Smooth muscle cell (in vitro differentiated cells): ENCODE results near the gene ADH5. TPM values are rescaled to one million over a fixed set of nuclear protein-coding genes. Genes with fewer than 3 reads are reported as not detected.
"Not testable (repeated sequence)": the region's sequence is repeated elsewhere in the genome, so short reads cannot be mapped to it uniquely, and the experiment has no call there.

Experiments
- DNase-seq: peaks from one replicate; lab custom pipeline; 2025; ENCODE audit not compliant: unreplicated experiment; lab: John Stamatoyannopoulos, UW
- H2AFZ ChIP-seq: fragments of 200-600 bp; sonication (generic); 2 replicates; pipeline ENCODE4 v1.6.0; 2016; ENCODE audit warnings: antibody characterized with exemption, low read depth, mild to moderate bottlenecking
- H3F3A ChIP-seq: fragments of 200-600 bp; sonication (generic); 2 replicates; pipeline ENCODE4 v1.6.0; 2017; ENCODE audit warnings: antibody characterized with exemption, low read depth
- H3K27ac ChIP-seq: fragments of 200-600 bp; sonication (generic); 2 replicates; pipeline ENCODE4 v1.5.1; 2016; ENCODE audit warnings: low read depth, mild to moderate bottlenecking
- H3K27me3 ChIP-seq: fragments of 200-600 bp; sonication (generic); 2 replicates; pipeline ENCODE4 v1.6.1; 2016; ENCODE audit warnings: low read depth, mild to moderate bottlenecking
- H3K36me3 ChIP-seq: fragments of 200-600 bp; sonication (generic); 2 replicates; pipeline ENCODE4 v1.5.1; 2016; ENCODE audit warnings: low read depth
- H3K4me1 ChIP-seq: fragments of 200-600 bp; sonication (generic); 2 replicates; pipeline ENCODE4 v1.5.1; 2016; ENCODE audit warnings: low read depth
- H3K4me2 ChIP-seq: fragments of 200-600 bp; sonication (generic); 2 replicates; pipeline ENCODE4 v1.6.0; 2016; ENCODE audit warnings: mild to moderate bottlenecking
- H3K4me3 ChIP-seq: fragments of 200-600 bp; sonication (generic); 2 replicates; pipeline ENCODE4 v1.5.1; 2016; ENCODE audit warnings: mild to moderate bottlenecking
- H3K79me2 ChIP-seq: fragments of 200-600 bp; sonication (generic); 2 replicates; pipeline ENCODE4 v1.6.0; 2016; ENCODE audit warnings: low read depth, mild to moderate bottlenecking
- H3K9ac ChIP-seq: fragments of 200-600 bp; sonication (generic); 2 replicates; pipeline ENCODE4 v1.6.0; 2016; ENCODE audit warnings: low read depth
- H3K9me3 ChIP-seq: fragments of 200-600 bp; sonication (generic); replicated peaks from 2 replicates; pipeline ENCODE4 v1.5.1; 2016; ENCODE audit warnings: low read depth
- H4K20me1 ChIP-seq: fragments of 200-600 bp; sonication (generic); 2 replicates; pipeline ENCODE4 v1.6.0; 2016; ENCODE audit warnings: low read depth
- WGBS: methylation state at CpG from one replicate; pipeline ENCODE4 v1.1.7; 2016; ENCODE audit warnings: low lambda C conversion rate; 5-methylcytosine and 5-hydroxymethylcytosine counted together
- polyA plus RNA-seq: library from polyadenylated mRNA; unstranded; fragments of >200 nt; fragmentation: Nextera tagmentation; extraction: Ambion mirVana; gene quantifications from 2 replicates; pipeline ENCODE4 v1.2.1, GENCODE V29; 2016
- total RNA-seq: library from RNA; depleted of rRNA; stranded (reverse); fragments of >200 nt; gene quantifications from 2 replicates; pipeline ENCODE4 v1.2.3, GENCODE V29; 2014
- TF ChIP-seq, protein P1 (sequence below): fragments of 200-600 bp; sonication (generic); IDR thresholded peaks from 2 replicates; pipeline ENCODE4 v1.5.1; 2017; ENCODE audit warnings: borderline replicate concordance, mild to moderate bottlenecking, antibody characterized with exemption; ENCODE audit not compliant: insufficient read depth, poor library complexity, severe bottlenecking

The ADH5 gene
- total and polyA plus RNA-seq, 2 experiments from 2014 or later: 132 to 150 TPM

DNA sequence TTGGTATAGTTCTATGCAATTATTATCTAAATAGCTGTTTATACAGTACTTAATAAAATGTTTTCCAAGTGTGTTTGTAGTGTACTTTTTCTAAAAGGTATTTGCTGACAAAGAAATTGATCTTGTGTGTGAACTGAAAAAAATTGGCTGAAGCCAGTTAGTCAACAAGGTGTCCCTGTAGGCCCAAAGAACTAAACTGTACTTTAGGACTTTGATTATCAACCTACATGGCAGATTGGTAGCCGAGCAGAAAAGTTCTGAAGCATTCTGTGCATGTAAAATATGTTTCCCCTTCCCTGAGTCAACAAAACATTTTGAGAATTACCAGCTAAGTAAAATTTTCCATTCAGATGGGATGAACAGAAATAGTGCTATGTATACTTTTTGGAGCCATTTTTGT, 21.0 kb downstream of the ADH5 start:
- Histone ChIP-seq H3K36me3 (peaks cover 6% of the 10 kb centered on the region), H3K27ac (peak overlapping the region; percentile 4), H3K27me3 (no peaks in the 10 kb centered on the region), H3K79me2 (no peaks in the 10 kb centered on the region), H3K9ac (no peak overlapping the region), H4K20me1 (no peaks in the 10 kb centered on the region), H3K4me2 (no peak overlapping the region), H3K9me3 (no peaks in the 10 kb centered on the region), H2AFZ (no peak overlapping the region), H3F3A (peaks cover 10% of the 10 kb centered on the region), H3K4me1 (no peaks in the 10 kb centered on the region), H3K4me3 (no peak overlapping the region)
- 36% methylated on average over 1 of the region's 1 CpG for WGBS
- TF ChIP-seq, protein P1, sequence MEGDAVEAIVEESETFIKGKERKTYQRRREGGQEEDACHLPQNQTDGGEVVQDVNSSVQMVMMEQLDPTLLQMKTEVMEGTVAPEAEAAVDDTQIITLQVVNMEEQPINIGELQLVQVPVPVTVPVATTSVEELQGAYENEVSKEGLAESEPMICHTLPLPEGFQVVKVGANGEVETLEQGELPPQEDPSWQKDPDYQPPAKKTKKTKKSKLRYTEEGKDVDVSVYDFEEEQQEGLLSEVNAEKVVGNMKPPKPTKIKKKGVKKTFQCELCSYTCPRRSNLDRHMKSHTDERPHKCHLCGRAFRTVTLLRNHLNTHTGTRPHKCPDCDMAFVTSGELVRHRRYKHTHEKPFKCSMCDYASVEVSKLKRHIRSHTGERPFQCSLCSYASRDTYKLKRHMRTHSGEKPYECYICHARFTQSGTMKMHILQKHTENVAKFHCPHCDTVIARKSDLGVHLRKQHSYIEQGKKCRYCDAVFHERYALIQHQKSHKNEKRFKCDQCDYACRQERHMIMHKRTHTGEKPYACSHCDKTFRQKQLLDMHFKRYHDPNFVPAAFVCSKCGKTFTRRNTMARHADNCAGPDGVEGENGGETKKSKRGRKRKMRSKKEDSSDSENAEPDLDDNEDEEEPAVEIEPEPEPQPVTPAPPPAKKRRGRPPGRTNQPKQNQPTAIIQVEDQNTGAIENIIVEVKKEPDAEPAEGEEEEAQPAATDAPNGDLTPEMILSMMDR: no peak
- no peak for DNase-seq

DNA sequence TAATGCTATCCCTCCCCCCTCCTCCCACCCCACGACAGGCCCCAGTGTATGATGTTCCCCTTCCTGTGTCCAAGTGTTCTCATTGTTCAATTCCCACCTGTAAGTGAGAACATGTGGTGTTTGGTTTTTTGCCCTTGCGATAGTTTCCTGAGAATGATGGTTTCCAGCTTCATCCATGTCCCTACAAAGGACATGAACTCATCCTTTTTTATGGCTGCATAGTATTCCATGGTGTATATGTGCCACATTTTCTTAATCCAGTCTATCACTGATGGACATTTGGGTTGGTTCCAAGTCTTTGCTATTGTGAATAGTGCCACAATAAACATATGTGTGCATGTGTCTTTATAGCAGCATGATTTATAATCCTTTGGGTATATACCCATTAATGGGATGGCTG, 23.1 kb downstream of the ADH5 start:
- 100% methylated on average over 2 of the region's 2 CpGs for WGBS
- not testable (repeated sequence) for H3K27ac ChIP-seq, H3K9ac ChIP-seq, H3K36me3 ChIP-seq, H3K9me3 ChIP-seq, H3K27me3 ChIP-seq, H3K79me2 ChIP-seq, H2AFZ ChIP-seq, H3K4me1 ChIP-seq, DNase-seq, H3K4me3 ChIP-seq, H4K20me1 ChIP-seq, H3K4me2 ChIP-seq
- H3F3A ChIP-seq: peaks cover 15% of the 10 kb centered on the region

DNA sequence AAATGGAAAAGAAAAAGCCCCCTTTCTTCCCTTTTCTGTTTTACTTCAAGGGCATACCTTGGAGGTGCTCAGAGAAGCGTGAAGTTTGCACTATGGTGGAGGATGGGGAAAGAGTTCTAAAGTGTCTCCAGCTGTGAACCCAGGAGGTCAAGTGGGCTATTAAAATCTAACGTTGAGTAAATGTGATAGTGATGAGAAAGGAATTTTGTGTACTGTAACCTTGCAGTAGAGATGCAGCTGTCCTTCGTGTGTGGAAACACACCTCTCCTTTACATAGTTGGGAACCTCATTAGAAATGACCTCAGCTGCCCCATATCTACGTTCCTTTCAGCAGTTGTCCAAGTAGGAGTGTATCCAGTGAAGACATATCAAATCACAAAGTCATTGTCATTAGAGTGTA, 26.5 kb downstream of the ADH5 start:
- Histone ChIP-seq H3K9me3 (no peaks in the 10 kb centered on the region), H3K36me3 (no peaks in the 10 kb centered on the region), H2AFZ (no peak overlapping the region), H3K4me2 (no peak overlapping the region), H3K79me2 (no peaks in the 10 kb centered on the region), H3K27me3 (no peaks in the 10 kb centered on the region), H3K4me3 (no peak overlapping the region), H3F3A (peaks cover 20% of the 10 kb centered on the region), H3K9ac (no peak overlapping the region), H3K27ac (peak overlapping the region; percentile 95), H3K4me1 (peaks cover 11% of the 10 kb centered on the region), H4K20me1 (no peaks in the 10 kb centered on the region)
- TF ChIP-seq, protein P1: no peak
- DNase-seq: no peak
- WGBS: 85% methylated on average over 4 of the region's 4 CpGs

DNA sequence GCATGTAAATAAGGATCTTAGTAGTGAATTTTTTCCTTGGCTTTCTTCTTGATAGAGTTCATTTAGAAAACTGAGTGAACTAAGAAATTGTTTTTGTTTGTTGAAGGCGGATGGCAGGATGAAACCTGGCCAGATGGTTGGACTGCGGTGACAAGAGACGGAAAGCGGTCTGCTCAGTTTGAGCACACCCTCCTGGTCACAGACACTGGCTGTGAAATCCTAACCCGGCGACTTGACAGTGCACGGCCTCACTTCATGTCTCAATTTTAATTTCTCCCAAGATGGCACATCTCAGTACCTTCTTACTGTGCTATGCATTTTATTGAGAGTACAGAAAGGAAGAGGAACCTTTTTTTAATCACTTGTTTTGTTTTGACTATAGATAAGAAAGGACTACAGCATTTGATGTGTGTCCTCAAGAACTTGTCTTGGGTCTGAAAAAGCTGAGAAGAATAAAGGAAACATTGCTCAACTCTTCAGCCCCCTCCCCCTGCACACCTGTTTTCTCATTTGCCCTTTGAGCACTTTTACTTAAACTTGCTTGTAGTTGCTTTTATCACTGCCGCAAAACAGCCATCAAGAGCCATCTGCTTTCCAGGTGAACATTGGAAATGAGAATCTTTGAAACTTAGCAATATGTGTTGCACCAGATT, 27.4 kb downstream of the ADH5 start:
- no peak overlapping the region for H2AFZ ChIP-seq
- no peaks in the 10 kb centered on the region for H4K20me1 ChIP-seq
- no peaks in the 10 kb centered on the region for H3K27me3 ChIP-seq
- peak overlapping the region; percentile 95 for H3K27ac ChIP-seq
- no peak overlapping the region for H3K9ac ChIP-seq
- H3K4me2 ChIP-seq: peak overlapping the region; percentile 78
- DNase-seq: no peak
- no peaks in the 10 kb centered on the region for H3K9me3 ChIP-seq
- peaks cover 20% of the 10 kb centered on the region for H3F3A ChIP-seq
- peaks cover 11% of the 10 kb centered on the region for H3K4me1 ChIP-seq
- 74% methylated on average over 8 of the region's 8 CpGs for WGBS
- no peaks in the 10 kb centered on the region for H3K36me3 ChIP-seq
- H3K4me3 ChIP-seq: no peak overlapping the region
- no peaks in the 10 kb centered on the region for H3K79me2 ChIP-seq
- TF ChIP-seq, protein P1: no peak
